ENCODE data around the gene ADCY5.

Gene ADCY5

DNA sequence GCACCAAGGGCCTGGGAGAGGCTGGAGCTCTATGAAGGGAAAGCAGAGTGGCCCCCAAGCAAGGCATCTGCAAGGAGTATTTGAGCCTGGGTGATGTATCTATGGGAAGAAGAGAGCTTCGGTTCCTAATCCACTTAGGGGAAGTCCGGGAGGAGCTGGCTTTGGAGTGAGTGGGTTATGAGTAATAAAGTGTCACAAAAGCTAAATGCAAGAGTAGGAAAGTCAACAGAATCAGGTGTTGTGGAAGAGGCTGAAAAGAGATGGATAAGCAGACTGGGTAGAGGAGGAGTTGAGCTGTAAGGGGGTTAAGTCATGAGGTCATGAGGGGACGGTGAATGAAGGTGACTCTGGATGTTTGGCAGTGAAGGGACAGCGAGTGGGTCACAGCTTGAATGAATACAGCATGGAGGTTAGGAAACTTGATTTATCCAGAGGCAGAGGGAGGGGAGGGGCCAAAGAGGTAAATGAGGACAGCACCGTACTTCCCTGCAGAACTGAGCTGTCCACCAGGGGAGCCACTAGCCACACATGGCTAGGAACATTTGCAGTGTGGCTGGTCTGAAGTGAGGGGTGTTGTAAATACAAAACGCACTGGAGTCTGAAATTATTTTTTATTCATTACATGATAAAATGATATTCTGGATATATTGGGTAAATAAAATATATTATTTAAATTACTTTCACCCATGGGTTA is 83.3 kb downstream of the ADCY5 start:
- TF ChIP-seq CTCF (conservative IDR thresholded peaks at IDR 0.05; ENCODE audit: control insufficient read depth, insufficient read depth, low read depth, low read length) = peak; percentile 49
- H3K4me3 ChIP-seq (ENCODE audit: control insufficient read depth, low read depth, low read length) = no peak overlapping the region
- DNase-seq (ENCODE audit: low read depth) = no peak

GRCh38 chr3:123361071-123361470 is 87.8 kb downstream of the ADCY5 start:
- peak; percentile 4 for TF ChIP-seq CTCF (conservative IDR thresholded peaks at IDR 0.05; ENCODE audit: control insufficient read depth, insufficient read depth, low read depth, low read length)
- no peak for DNase-seq (ENCODE audit: low read depth)
- no peak overlapping the region for H3K4me3 ChIP-seq (ENCODE audit: control insufficient read depth, low read depth, low read length)

- H3K4me3 ChIP-seq (ENCODE audit: control insufficient read depth, low read depth, low read length) = no peak overlapping the region
- no peak for TF ChIP-seq CTCF (conservative IDR thresholded peaks at IDR 0.05; ENCODE audit: control insufficient read depth, insufficient read depth, low read depth, low read length)
- DNase-seq (ENCODE audit: low read depth) = no peak
Measured at GRCh38 chr3:123357275-123357674, 91.6 kb downstream of the ADCY5 start.

DNA sequence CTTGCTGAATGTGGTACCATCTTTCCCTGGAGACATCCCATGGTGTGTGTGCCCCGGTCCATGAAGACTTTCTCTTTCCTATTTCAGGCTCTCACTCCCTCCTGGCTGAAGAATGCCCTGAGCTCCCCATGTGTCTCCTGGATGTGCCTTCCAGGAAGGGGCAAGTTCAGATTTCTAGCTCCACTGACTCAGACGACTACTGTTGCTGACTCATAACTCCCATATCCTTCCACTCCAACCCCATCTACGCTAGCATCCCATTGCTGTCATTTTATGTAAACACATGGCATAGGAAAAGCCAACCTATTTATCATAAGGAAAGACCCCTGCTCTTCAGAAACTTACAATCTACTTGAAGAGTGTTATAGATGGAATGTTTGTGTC is 95.0 kb downstream of the ADCY5 start:
- no peak for TF ChIP-seq CTCF (conservative IDR thresholded peaks at IDR 0.05; ENCODE audit: control insufficient read depth, insufficient read depth, low read depth, low read length)
- DNase-seq (ENCODE audit: low read depth) = no peak
- no peak overlapping the region for H3K4me3 ChIP-seq (ENCODE audit: control insufficient read depth, low read depth, low read length)

- TF ChIP-seq CTCF (conservative IDR thresholded peaks at IDR 0.05; ENCODE audit: control insufficient read depth, insufficient read depth, low read depth, low read length) = no peak
- DNase-seq (ENCODE audit: low read depth) = no peak
- H3K4me3 ChIP-seq (ENCODE audit: control insufficient read depth, low read depth, low read length) = no peak overlapping the region
Measured at GRCh38 chr3:123353227-123353849, 95.6 kb downstream of the ADCY5 start.

GRCh38 chr3:123352134-123352554 is 96.7 kb downstream of the ADCY5 start:
- TF ChIP-seq CTCF (conservative IDR thresholded peaks at IDR 0.05; ENCODE audit: control insufficient read depth, insufficient read depth, low read depth, low read length) = no peak
- H3K4me3 ChIP-seq (ENCODE audit: control insufficient read depth, low read depth, low read length) = no peak overlapping the region
- DNase-seq (ENCODE audit: low read depth) = no peak

Measured in fibroblast of mammary gland (primary cell).